Mononuclear cell (primary cell): ENCODE results near the gene GADL1. TPM values are rescaled to one million over a fixed set of nuclear protein-coding genes. Genes with fewer than 3 reads are reported as not detected.

ENCODE experiments used
- H3K27me3 ChIP-seq: 2 replicates; pipeline ENCODE4 v1.6.0; 2011; ENCODE audit warnings: low read length, control low read depth; ENCODE audit not compliant: insufficient read depth
- H3K4me1 ChIP-seq: 2 replicates; pipeline ENCODE4 v1.5.1; 2011; ENCODE audit warnings: mild to moderate bottlenecking, low read length, control low read depth; ENCODE audit not compliant: insufficient read depth
- H3K4me3 ChIP-seq: 2 replicates; pipeline ENCODE4 v1.5.1; 2011; ENCODE audit warnings: mild to moderate bottlenecking, low read length, moderate library complexity
- H3K9me3 ChIP-seq: 2 replicates; pipeline ENCODE4 v1.5.1; 2011; ENCODE audit warnings: low read depth, mild to moderate bottlenecking, control low read depth, low read length
- total RNA-seq: library from RNA; depleted of rRNA; stranded (reverse); fragments of >200 nt; gene quantifications from one replicate; pipeline ENCODE4 v1.2.3, GENCODE V29; 2012

GADL1 gene
- total RNA-seq, 1 donor: 0.94 TPM

- Histone ChIP-seq H3K9me3 (no peaks in the 10 kb centered on the region), H3K27me3 (no peaks in the 10 kb centered on the region), H3K4me3 (no peak overlapping the region), H3K4me1 (peaks cover 59% of the 10 kb centered on the region)
Measured at GRCh38 chr3:30685267-30685667, 209.2 kb downstream of the GADL1 start.

- no peak overlapping the region for H3K4me3 ChIP-seq
- no peaks in the 10 kb centered on the region for H3K9me3 ChIP-seq
- peaks cover 56% of the 10 kb centered on the region for H3K4me1 ChIP-seq
- H3K27me3 ChIP-seq: no peaks in the 10 kb centered on the region
Measured at GRCh38 chr3:30684356-30684755, 210.1 kb downstream of the GADL1 start.

GRCh38 chr3:30683769-30684168, 210.7 kb downstream of the GADL1 start:
- H3K4me3 ChIP-seq: no peak overlapping the region
- H3K9me3 ChIP-seq: no peaks in the 10 kb centered on the region
- H3K4me1 ChIP-seq: peaks cover 56% of the 10 kb centered on the region
- no peaks in the 10 kb centered on the region for H3K27me3 ChIP-seq

GRCh38 chr3:30682434-30683155, 211.9 kb downstream of the GADL1 start:
- Histone ChIP-seq H3K4me1 (peaks cover 48% of the 10 kb centered on the region), H3K27me3 (no peaks in the 10 kb centered on the region), H3K4me3 (no peak overlapping the region), H3K9me3 (no peaks in the 10 kb centered on the region)

GRCh38 chr3:30681649-30682211, 212.7 kb downstream of the GADL1 start:
- Histone ChIP-seq H3K27me3 (no peaks in the 10 kb centered on the region), H3K9me3 (no peaks in the 10 kb centered on the region), H3K4me3 (no peak overlapping the region), H3K4me1 (peaks cover 48% of the 10 kb centered on the region)

- Histone ChIP-seq H3K9me3 (no peaks in the 10 kb centered on the region), H3K27me3 (no peaks in the 10 kb centered on the region), H3K4me1 (peaks cover 48% of the 10 kb centered on the region), H3K4me3 (no peak overlapping the region)
Measured at GRCh38 chr3:30680789-30681648, 213.4 kb downstream of the GADL1 start.

GRCh38 chr3:30679045-30679444, 215.4 kb downstream of the GADL1 start:
- Histone ChIP-seq H3K9me3 (no peaks in the 10 kb centered on the region), H3K4me3 (no peak overlapping the region), H3K27me3 (no peaks in the 10 kb centered on the region), H3K4me1 (peaks cover 52% of the 10 kb centered on the region)

GRCh38 chr3:30677347-30677685, 217.1 kb downstream of the GADL1 start:
- no peak overlapping the region for H3K4me3 ChIP-seq
- H3K9me3 ChIP-seq: no peaks in the 10 kb centered on the region
- no peaks in the 10 kb centered on the region for H3K27me3 ChIP-seq
- H3K4me1 ChIP-seq: peaks cover 51% of the 10 kb centered on the region

GRCh38 chr3:30676424-30677346, 217.8 kb downstream of the GADL1 start:
- Histone ChIP-seq H3K27me3 (no peaks in the 10 kb centered on the region), H3K4me3 (no peak overlapping the region), H3K9me3 (no peaks in the 10 kb centered on the region), H3K4me1 (peaks cover 48% of the 10 kb centered on the region)
